K562 (cell line): ENCODE results near the gene WDPCP. TPM values are rescaled to one million over a fixed set of nuclear protein-coding genes. Genes with fewer than 3 reads are reported as not detected.

Source experiments
- BMI1 ChIP-seq: fragments of 150-350 bp; IDR thresholded peaks from 2 replicates; pipeline ENCODE4 v1.6.1; 2014; ENCODE audit warnings: low read length
- ETV1 ChIP-seq: fragments of 450-650 bp; conservative IDR thresholded peaks from 2 replicates; pipeline ENCODE4 v1.6.1; 2016; ENCODE audit warnings: missing genetic modification characterization, control low read depth, low read depth, missing compliant biosample characterization
- HBP1 ChIP-seq: fragments of 450-650 bp; formaldehyde crosslinking; IDR thresholded peaks from 2 replicates; pipeline ENCODE4 v1.4.0; 2022; ENCODE audit warnings: missing genetic modification characterization
- HDAC3 ChIP-seq: fragments of 450-650 bp; IDR thresholded peaks from 2 replicates; pipeline ENCODE4 v1.6.1; 2018; ENCODE audit warnings: borderline replicate concordance, mild to moderate bottlenecking, moderate library complexity; ENCODE audit not compliant: partially characterized antibody
- HNRNPLL ChIP-seq: fragments of 200-400 bp; formaldehyde crosslinking; IDR thresholded peaks from 2 replicates; pipeline ENCODE4 v1.6.1; 2017; ENCODE audit warnings: low read length, low read depth, mild to moderate bottlenecking; ENCODE audit not compliant: poor library complexity, severe bottlenecking
- HOMEZ ChIP-seq: fragments of 250-450 bp; sonication (Bioruptor Pico); IDR thresholded peaks from 2 replicates; pipeline ENCODE4 v1.4.0; 2020; ENCODE audit warnings: mild to moderate bottlenecking, moderate library complexity
- MAFK ChIP-seq: IDR thresholded peaks from 2 replicates; pipeline ENCODE4 v1.6.1; 2011; ENCODE audit warnings: low read length, improper control_type of control experiment
- MCM2 ChIP-seq: fragments of 450-650 bp; IDR thresholded peaks from 2 replicates; pipeline ENCODE4 v1.6.1; 2017; ENCODE audit warnings: low read depth, mild to moderate bottlenecking
- MTF1 ChIP-seq: fragments of 250-450 bp; sonication (Bioruptor Pico); IDR thresholded peaks from 2 replicates; pipeline ENCODE4 v1.9.0; 2021; ENCODE audit warnings: moderate library complexity, mild to moderate bottlenecking, inconsistent platforms, borderline replicate concordance
- PHF21A ChIP-seq: fragments of 450-650 bp; IDR thresholded peaks from 2 replicates; pipeline ENCODE4 v1.6.1; 2017; ENCODE audit warnings: low read depth, borderline replicate concordance
- PKNOX1 ChIP-seq: fragments of 450-650 bp; IDR thresholded peaks from 2 replicates; pipeline ENCODE4 v1.6.1; 2016
- PML ChIP-seq: IDR thresholded peaks from 2 replicates; pipeline ENCODE4 v1.6.1; 2012; ENCODE audit warnings: low read length, inconsistent platforms
- POLR2A ChIP-seq: fragments of 450-650 bp; conservative IDR thresholded peaks from 2 replicates; pipeline ENCODE4 v1.6.1; 2016
- POLR2AphosphoS2 ChIP-seq: IDR thresholded peaks from 2 replicates; pipeline ENCODE4 v1.6.1; 2012; ENCODE audit warnings: low read length, improper control_type of control experiment
- RREB1 ChIP-seq: fragments of 250-450 bp; sonication (Bioruptor Pico); IDR thresholded peaks from 2 replicates; pipeline ENCODE4 v1.4.0; 2020
- SIN3B ChIP-seq: fragments of 450-650 bp; IDR thresholded peaks from 2 replicates; pipeline ENCODE4 v1.6.1; 2017; ENCODE audit warnings: low read depth, mild to moderate bottlenecking, moderate library complexity
- TEAD4 ChIP-seq, 2 experiments: sonication (generic) in 1 of 2; formaldehyde crosslinking in 1 of 2; IDR thresholded peaks; 2 replicates each; pipeline versions ENCODE4 v1.6.1 to v1.8.0; 2012 to 2022; ENCODE audit warnings: borderline replicate concordance in 1 of 2, inconsistent platforms in 1 of 2, low read length in 1 of 2, mild to moderate bottlenecking in 1 of 2, missing genetic modification reagents in 1 of 2
- ZNF551 ChIP-seq: fragments of 250-450 bp; sonication (Bioruptor Pico); IDR thresholded peaks from 2 replicates; pipeline ENCODE4 v1.5.0; 2021; ENCODE audit warnings: mild to moderate bottlenecking, moderate library complexity
- polyA plus RNA-seq, 8 experiments: library from polyadenylated mRNA; depleted of rRNA in 4 of 8; stranded (reverse) in 5 of 8; unstranded in 3 of 8; fragments of >200 nt; fragmentation: Nextera tagmentation in 2 of 8; fragmentation: Illumina TruSeq in 1 of 8; extraction: Ambion mirVana in 2 of 8; extraction: Trizol in 1 of 8; gene quantifications; 2 replicates each; pipeline versions ENCODE4 v1.2.1 to v1.2.3, GENCODE V29; 2011 to 2014; ENCODE audit warnings: inconsistent platforms in 1 of 8, missing spikeins in 1 of 8
- total RNA-seq, 7 experiments: library from RNA; depleted of rRNA in 6 of 7; stranded (reverse); fragments of >200 nt in 6 of 7; fragmentation: Illumina TruSeq in 2 of 7; extraction: Trizol in 2 of 7; gene quantifications; 2 replicates each; pipeline versions ENCODE4 v1.2.1 to v1.2.3, GENCODE V29; 2011 to 2021; ENCODE audit warnings: low replicate concordance in 1 of 7

Gene WDPCP
- total and polyA plus RNA-seq, 9 of the 15 experiments (the other 6 are each of a cell fraction or from before 2014, with no cell fraction given): 1.4 to 6.4 (median 5.5) TPM

- TF ChIP-seq HBP1 (CRISPR knock-in tag): peak; percentile 89
- TF ChIP-seq RREB1: no peak
- TF ChIP-seq MTF1 (CRISPR knock-in tag): no peak
- TF ChIP-seq PHF21A: no peak
- TF ChIP-seq TEAD4 (IDR thresholded peaks at IDR 0.05; ENCODE audit: low read length): peak; percentile 45; the same call in 1 of the 2 replicates
- no peak for TF ChIP-seq TEAD4 (CRISPR knock-in tag; IDR thresholded peaks at IDR 0.05; ENCODE audit: borderline replicate concordance)
- no peak for TF ChIP-seq HOMEZ (CRISPR knock-in tag)
- TF ChIP-seq HNRNPLL: no peak
- TF ChIP-seq PML: peak; percentile 85; the same call in 1 of the 2 replicates
- no peak for TF ChIP-seq ZNF551 (CRISPR knock-in tag)
- TF ChIP-seq POLR2AphosphoS2: no peak
- no peak for TF ChIP-seq HDAC3
- no peak for TF ChIP-seq SIN3B
- peak; percentile 74 for TF ChIP-seq ETV1 (tag)
- TF ChIP-seq PKNOX1: peak; percentile 94
- TF ChIP-seq BMI1: no peak
- peak; percentile 55 for TF ChIP-seq POLR2A
- TF ChIP-seq MCM2: no peak
- no peak for TF ChIP-seq MAFK
Measured at GRCh38 chr2:63218800-63219526, 369.3 kb downstream of the WDPCP start (continued).
